T-helper 2 cell (primary cell): Measurements from ENCODE around the gene SMURF2.
"Not testable (repeated sequence)": the region's sequence is repeated elsewhere in the genome, so short reads cannot be mapped to it uniquely, and the experiment has no call there.

Experiments
- DNase-seq, 5 experiments: peaks; one replicate each; pipeline versions ENCODE4 v3.0.0 to v3.0.0-alpha.2; 2012 to 2022

Gene SMURF2

DNA sequence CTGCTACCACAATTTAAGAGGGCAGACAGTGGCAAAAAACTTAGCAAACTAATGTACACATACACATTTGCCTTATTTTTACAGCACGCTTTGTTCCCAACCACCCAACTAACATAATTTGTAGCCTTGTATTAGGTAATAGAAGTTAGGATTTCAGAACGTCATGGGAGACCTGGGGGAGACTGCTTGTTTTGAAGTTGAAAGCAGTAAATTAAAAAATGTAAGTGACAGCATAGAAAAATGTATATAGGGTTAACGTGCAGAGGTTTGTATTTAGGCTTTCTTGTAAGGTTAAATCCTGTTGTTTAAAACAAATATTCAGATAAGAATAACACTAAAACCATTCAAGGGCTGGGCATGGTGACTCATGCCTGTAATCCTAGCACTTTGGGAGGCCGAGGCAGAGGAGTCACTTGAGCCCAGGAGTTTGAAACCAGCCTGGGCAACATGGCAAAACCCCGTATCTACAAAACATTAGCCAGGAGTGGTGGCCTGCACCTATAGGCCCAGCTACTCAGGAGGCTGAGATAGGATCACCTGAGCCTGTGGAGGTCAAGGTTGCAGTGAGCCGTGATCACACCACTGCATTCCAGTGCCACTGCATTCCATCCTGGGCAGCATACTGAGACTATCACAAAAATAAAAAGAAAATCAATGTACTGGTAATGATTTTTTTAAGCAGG is 2.3 kb upstream of the SMURF2 start:
- not testable (repeated sequence) for DNase-seq

DNA sequence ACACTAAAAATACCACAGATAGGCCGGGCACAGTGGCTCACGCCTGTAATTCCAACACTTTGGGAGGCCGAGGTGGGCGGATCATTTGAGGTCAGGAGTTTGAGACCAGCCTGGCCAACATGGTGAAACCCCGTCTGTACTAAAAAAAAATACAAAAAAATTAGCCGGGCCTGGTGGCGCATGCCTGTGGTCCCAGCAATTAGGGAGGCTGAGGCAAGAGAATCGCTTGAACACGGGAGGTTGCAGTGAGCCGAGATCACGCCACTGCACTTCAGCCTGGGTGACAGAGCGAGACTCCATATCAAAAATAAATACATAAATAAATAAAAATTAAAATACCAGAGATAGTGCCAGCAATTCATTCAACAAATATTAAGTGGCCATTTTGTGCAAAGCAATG is 1.7 kb upstream of the SMURF2 start:
- not testable (repeated sequence) for DNase-seq

DNA sequence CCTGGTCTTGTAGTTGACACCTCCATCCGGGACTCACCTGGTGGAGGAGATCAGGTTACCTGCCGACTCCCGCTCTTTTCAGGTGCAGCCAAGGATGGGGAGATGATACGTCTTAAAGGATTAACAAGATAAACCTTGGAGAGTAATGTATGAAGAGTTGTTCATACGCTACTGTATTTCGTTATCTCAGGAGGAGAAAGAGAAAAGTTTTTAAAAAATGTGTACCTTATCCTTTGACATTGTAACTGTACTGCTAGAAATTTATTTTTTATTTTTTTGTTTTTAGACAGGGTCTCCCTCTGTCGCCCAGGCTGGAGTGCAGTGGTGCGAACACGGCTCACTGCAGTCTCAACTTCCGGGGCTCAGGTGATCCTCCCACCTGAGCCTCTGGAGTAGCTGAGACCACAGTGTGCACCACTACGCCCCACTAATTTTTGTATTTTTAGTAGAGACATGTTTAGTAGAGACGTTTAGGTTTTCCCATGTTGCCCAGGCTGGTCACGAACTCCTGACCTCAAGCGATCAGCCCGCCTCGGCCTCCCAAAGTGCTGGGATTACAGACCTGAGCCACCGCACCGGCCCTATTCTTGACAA is 764 bp upstream of the SMURF2 start:
- no peak for DNase-seq

DNA sequence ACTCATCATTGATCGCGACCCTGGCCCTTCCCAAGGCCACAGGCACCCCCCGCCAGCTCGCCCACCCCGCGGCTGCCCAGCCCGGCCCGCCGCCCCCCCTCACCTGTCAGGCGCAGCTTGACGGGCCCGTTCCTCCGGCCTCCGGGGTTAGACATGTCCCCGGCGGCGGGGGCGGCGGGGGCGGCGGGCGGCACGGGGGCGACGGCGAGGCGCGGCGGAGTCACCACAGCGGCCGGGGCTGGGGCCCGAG is 456 bp downstream of the SMURF2 start:
- DNase-seq = no peak

DNA sequence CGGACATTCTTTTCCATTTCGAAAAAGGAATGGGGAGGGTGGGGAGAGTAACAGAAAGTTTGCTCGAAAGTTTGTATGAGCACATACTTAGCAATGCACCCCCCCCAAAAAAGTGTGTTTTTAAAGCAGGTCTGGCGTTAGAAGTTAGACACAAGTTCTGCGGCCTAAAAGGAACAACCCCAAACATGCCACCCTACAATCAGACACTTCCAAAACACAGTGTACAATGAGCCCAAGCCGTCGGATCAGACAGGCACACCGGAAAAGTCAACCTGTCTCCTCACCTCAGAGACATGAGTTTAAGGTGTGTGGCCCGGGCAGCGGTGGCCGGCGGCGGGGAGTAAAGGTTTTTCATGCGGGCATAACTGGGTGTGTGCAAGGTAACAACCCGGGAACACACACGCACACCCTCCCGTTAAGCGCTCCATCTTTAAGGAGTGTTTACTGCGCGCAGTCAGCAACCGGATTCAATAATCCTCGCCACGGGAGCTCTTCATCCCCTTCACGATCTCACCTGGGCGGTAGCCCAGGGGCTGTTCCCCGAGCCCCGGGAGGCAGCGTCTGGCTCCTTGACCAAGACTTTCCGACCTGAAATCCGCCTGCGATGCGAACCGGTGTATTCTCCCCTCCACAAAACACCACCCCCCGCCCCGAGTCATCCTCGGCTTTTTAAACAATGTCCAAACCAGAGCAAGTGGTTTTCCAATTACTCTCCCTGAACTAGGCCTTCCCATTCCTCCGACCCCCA is 955 bp downstream of the SMURF2 start:
- DNase-seq = peak; percentile 6 to 23 (median 9)

DNA sequence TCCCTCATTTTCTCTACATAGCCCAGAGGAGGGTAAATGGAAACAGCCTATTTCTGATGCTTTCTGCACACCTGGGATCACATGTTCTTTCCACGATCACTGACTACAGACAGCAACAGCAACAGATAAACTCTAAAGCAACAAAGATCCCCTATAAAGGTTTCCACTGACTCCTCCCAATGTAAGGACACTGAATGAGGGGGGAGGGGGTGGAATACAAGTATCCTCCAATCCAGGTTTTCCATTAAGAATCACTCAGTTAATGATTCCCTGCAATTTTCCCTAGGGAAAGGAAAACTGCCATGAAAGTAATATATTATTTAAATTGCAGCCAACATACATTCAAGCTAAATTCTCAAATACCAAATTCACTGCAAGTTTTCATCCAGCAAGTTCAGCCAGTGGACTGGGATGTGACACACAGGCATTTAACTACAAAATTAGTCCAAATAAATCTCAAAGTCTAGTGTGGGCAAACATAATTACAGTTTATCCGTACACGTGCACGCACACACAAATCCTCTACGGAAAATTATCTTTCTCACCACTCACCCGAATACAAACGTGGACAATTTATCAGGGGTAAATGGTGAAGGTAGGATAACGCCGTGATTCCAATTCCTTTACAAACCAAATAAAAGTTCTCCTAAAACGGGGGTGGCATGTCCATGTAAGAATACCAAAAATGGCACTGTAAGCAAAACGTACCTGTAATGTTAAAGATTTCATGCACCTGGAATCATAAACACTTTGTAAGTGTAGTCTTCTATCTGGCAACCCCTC is 1.7 kb downstream of the SMURF2 start:
- DNase-seq = not testable (repeated sequence)

DNA sequence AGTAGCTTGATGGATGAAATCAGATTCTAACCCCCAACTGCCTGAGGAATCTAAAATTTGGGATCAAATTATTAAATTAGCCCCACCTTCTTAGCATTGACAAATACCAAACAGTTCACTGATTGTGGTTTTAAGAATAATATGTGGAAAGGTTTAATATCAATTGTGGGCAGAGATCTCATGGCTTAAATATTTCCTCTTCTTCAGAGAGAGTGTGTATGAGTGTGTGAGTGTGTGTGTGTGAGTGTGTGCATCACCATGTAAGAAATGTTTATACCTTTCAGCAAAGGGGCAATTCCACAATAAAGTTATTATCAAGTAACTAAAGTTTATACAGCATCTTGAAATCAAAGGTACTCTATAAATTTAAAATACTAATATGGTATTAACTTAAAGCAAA is 3.2 kb downstream of the SMURF2 start:
- DNase-seq = peak in 1 of 5 experiments; percentile 21

DNA sequence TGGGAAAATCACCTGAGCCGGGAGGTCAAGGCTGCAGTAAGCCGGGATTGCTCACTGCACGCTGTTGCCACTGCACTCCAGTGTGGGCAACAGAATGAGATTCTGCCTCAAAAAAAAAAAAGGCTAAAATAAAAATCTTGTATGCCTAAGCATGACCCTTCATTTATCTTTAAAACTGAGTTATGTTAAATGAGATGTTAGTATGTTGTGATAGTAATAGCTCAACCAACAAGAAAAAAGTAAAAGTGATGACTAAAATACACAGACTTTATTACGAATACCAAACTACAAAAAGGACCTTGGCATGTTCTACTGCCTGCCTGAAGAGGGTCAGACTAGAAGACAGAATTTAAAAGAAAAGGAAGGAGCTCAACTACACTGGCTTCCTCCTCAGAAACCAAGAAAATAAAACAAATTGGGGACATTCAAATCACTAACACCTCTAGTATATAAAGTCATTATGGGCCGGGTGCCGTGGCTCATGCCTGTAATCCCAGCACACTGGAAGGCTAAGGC is 4.4 kb downstream of the SMURF2 start:
- no peak for DNase-seq

DNA sequence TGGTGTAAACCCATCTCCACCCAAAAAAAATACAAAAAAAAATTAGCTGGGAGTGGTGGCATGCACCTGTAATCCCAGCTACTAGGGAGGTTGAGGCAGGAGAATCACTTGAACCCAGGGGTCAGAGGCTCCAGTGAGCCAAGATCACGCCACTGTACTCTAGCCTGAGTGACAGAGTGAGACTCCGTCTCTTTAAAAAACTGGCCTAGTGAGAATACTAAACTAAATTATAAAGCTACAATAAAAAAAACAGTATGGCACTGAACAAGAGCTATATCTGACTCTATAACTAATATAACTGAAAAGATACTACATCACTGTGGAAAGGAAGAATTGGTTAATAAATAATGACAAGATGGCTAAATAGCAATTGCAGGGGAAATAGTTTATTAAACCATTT is 6.4 kb downstream of the SMURF2 start:
- no peak for DNase-seq

DNA sequence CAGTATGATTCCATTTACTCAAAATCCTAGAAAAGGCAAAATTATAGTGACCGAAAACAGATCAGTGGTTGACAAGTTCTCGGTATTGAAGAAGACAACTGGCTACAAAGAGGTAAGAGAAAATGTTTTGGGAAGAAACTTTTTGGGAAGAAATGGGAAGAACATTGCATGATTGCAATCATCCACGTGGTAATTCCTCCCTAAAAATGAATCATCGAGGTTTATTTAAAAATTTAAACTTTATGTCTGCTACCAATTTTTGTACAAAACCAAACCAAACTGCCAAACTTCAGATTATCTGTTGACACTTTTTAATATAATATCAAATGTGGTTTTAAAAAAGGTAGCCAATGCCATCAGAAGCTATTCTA is 8.1 kb downstream of the SMURF2 start:
- DNase-seq = no peak

DNA sequence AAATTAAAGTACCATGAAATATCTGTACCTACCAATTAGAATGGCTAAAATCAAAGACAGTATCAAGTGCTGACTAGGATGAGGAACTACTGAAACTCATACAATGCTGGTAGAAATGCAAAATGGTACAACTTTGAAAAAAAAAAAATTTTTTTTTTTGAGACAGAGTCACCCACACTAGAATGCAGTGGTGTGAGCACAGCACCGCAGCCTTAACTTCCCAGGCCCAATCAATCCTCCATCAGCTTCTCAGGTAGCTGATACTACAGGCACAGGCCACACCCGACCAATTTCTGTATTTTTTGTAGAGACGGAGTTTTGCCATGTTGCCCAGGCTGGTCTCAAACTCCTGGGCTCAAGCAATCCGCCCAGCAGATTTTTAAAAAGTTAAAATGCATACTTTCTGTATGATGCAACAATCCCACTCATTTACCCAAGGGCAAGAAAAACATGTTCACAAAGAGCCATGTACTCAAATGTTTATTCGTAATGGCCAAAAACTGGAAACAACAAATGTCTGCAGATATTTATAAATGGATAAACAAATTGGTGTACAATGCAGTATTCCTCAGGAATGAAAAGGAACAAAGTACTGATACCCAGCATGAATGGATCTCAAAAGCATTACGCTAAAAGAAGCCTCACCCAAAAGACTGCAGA is 8.7 kb downstream of the SMURF2 start:
- no peak for DNase-seq

DNA sequence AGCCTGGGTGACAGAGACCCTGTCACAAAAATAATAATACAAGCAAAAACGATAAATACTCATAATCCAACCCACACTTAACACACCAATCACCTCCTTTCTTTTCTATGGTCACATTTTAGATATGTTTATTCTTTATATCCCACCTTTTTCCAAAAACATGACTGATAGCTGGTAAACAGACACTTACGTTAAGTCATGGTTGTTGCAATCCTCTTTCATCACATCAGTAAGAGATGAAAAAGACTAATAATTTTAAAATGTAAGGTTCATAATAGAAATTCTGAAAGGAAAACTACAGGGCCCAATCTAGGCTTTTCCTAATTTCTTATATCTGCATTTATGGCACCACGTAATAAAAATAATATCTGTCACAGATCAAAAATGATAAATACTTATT is 10.2 kb downstream of the SMURF2 start:
- no peak for DNase-seq

DNA sequence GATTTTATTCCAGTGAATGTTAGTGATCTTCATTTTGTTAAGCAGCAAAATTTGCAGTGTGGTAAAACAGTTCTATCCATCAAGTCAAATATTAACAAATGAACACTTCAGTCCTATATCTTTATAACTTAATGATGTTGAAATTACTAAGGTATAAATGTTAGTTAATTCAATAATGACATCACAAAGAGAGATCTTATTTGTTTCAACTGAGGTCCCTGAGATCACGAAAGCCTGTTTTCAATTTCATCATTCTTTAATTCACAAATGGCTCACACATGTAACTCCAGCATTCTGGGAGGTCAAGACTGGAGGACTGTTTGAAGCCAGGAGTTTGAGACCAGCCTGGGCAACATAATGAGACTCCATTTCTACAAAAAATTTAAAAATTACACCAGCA is 13.9 kb downstream of the SMURF2 start:
- DNase-seq = no peak

DNA sequence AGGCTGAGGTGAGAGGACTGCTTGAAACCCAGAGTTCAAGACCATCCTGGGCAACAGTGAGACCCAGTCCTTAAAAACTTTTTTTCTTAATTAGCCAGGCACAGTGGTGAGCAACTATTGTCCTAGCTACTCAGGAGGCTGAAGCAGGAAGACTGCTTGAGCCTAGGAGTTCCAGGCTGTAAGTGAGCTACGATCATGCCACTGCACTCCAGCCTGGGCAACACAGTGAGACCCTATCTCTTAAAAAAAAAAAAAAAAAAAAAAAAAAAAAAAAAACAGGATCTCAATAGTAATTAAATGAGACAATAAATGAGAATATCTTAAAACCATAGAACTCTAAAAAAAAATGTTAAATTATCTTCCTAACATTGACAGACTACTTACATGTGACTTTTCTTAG is 14.3 kb downstream of the SMURF2 start:
- no peak for DNase-seq

DNA sequence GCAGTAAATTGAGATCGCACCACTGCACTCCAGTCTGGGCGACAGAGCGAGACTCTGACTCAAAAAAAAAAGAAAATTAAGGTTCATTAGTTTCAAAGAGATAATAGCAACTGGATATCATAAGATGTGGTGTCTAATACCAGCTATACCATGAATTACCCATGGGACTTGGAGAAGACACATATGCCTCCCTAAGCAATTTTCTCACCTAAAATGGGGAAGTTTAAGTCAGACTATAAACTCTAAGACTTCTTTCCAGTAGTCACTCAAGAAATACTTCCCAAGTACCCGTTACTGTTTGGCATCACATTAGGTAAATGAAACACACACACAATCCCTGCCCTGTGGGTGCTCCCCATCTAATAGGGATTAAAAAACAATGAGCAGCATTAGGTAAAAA is 22.6 kb downstream of the SMURF2 start:
- no peak for DNase-seq

DNA sequence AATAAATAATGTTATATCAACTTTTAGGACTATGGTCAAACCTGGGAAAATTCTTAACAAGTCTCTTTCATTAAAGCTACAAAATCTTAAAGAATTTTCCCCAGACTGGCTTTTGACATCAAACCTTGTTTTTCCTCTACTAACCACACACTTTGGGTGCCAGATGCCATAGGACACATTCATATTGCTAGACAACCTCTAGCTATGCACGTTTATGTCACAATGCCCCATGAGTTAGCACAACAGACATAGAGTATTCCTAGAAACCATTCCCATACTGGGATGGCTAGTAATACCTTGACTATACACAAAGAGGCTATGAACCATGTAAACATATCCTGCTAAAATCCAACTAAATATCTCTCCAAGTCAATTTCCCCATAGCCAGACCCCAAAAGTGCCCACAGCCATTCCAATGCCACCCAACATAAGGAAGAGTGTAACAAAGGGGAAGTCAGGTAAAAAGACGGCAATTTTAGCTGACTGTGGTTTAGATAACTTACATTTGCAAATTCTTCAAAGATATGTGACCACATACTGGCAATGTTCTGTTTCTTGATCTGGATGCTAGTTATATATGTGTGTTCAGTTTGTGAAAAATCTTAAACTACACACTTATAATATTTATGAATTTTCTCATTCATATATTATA is 23.4 kb downstream of the SMURF2 start:
- no peak for DNase-seq

DNA sequence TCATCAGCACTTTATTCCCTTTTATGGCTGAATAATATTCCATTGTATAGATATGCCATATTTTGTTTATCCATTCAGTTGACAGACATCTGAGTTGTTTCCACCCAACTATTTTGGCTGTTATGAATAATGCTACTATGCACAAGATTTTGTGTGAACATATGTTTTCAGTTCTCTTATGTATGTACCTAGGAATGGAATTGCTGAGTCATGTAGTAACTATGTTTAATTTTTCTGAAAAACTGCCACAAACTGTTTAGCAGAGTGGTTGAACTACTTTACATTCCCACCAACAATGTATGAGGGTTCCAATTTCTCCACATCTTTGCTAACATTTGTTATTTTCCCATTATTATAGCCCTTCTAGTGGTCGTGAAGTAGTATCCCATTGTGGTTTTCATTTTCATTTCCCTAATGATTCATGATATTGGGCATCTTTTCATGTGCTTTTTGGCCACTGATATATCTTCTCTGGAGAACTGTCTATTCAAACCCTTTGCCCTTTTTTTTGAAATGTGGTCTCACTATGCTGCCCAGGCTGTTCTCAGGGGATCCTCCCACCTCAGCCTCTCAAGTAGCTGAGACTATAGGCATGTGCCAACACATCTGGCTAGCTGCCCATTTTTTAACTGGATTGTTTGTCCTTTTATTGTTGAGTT is 26.3 kb downstream of the SMURF2 start:
- DNase-seq = peak in 1 of 5 experiments; percentile 84

DNA sequence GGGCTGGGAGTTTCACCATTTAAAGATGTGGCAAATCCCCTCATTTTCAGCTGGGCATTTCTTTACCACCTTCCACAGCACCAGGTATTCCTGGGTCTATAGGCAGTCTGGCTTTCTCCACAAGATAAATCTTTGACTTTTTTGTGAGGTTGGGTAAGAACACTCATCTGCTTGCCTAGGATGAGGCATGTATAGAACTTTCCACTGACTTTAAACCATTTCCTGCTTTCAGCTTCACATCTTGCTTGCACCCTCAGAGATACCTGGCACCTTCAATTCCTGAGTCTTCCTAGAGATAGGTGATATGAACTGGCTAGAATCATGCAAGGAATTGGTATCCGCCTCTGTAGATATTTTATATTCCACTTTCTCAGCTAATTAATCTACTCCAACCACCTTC is 27.9 kb downstream of the SMURF2 start:
- peak in 1 of 5 experiments; percentile 71 for DNase-seq

DNA sequence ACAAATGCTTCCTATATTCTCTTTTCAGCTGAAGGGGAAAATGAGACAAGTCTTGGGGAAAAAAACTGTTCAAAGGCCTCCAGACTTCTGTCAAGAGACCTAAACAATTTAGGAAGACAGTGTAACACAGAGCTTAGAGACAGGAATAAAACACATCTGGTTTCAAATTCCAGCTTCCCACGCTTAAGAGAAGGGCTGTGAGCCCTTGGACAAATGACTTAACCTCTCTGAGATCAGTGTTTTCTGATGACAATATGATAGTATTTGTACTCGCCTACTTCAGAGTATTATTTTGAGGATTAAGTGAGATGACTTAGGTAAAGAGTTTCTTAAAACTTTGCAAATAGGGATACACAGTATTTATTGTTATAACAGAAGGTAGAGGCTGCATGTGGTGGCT is 29.5 kb downstream of the SMURF2 start:
- DNase-seq = no peak

DNA sequence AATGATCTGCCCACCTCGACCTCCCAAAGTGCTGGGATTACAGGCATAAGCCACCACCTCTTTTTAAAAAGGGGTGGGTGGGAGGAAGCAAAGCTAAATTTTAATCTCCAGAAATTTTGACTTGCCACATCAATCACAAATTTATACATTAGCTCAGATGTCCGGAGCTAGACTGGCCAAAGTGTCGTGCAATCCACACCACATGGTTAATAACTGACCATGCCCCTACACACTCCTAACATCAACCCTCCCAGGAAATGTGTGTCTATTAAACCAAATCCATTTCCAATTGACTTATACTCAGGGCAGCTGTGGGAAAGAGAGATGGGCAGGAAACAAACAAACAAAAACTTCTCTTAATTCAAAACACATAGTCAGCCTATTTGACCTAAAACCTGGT is 29.9 kb downstream of the SMURF2 start:
- no peak for DNase-seq

DNA sequence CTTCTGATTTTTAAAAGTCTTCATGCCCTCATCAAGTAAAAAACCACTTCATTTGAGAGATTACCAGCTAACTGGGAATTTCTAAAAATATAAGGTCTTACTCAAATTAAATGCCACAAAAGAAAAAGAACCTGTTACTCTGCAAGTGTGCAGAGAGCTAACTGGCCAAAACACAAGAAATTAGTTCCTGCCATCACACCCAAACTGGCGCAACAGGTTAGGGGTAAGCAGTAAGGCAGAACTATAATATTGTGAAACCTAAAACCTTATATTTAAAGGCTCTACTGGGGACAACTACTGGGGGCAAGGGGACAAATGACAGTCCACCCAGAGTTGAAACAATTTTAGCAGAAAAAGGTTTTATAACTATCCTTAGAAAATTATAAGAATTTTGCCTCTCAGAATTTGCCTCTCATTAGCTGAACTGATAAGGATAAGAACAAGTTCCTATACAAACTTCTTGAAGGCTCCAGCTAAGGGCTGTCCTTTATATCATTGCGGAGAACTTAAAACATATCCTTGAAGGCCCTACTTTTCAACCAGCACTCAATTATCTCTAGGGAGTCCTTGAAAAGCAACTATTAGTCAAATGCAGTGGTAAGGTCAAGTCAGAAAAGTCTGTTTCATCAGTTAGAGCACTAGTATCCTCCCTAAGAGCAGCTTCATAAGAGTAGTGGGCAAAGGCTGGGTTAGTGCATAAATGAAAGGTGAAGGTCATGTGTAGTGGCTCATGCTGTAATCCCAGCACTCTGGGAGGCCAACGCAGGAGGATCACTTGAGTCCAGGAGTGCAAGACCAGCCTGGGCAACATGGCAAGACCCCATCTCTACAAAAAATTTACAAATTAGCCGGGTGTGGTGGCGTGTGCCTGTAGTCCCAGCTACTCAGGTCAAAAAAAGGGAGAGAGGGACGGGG is 31.5 kb downstream of the SMURF2 start:
- no peak for DNase-seq
